Putamen (tissue), 1 donor: ENCODE measurements around the gene SV2B.

Experiments
- DNase-seq: peaks from one replicate; pipeline ENCODE4 v3.0.0-alpha.2; 2016; ENCODE audit warnings: low spot score

The SV2B gene

DNA sequence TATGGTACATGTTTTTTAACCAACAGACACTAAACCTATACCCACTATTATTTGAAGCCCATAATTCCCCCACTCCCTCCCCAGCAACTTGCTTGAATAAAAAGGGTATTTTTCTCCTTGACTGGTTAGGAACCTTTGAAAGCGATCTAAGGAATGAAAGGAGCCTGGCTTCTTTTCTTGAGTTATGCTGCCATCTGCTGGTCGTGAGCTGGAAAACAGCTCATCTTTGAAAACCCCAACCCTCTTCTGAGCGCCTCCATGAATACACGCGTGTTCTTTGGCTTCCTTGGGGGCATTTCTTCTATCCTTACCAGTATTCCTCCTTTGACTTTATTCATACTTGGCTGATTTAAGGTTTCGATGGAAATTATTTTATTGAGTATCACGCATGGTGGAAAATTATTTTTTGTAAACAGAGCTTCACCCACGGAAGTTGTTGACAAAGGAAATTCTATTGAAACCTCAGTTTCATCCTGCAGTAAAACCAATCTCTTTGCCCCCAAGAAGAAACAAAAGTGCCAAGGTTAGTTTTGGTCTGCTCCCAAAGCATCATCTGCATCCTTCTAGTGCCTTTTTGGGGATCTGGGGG, 171.6 kb downstream of the SV2B start:
- peak; percentile 73 for DNase-seq

DNA sequence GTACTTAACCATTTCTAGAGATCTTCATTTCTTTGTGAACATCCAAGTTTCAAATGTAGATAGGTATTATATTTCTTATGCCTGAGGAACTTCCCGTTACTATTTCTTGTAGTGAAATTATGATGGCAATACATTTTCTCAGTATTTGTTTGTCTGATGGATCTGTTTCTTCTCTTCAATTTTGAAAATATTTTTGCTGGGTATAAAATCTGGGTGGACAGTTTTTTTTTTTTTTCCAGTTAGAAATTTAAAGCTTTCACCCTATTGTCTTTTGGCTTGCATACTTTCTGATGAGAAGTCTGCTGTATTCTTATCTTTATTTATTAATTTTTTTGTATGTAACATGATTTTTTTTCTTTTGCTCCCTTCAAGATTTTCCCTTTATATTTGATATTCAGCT, 175.8 kb downstream of the SV2B start:
- DNase-seq, result no peak

DNA sequence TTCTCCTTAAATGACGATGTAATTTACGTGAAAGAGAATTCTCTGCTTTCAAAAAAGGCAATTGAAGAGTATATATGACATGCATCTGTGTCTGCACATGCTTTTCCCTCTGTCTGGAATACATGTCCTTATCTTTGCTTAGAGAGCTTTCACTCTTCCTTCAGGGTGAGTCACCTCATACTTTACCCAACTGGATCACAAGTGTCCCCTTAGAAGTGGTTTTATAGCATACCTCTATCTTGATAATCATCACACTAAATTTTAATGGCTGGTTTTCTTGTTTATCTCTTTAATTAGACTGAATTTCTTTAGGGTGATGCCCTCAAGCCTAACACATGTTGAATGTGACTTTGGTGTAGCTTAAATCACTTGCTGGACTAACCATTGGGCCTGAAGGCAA, 178.9 kb downstream of the SV2B start:
- no peak for DNase-seq

DNA sequence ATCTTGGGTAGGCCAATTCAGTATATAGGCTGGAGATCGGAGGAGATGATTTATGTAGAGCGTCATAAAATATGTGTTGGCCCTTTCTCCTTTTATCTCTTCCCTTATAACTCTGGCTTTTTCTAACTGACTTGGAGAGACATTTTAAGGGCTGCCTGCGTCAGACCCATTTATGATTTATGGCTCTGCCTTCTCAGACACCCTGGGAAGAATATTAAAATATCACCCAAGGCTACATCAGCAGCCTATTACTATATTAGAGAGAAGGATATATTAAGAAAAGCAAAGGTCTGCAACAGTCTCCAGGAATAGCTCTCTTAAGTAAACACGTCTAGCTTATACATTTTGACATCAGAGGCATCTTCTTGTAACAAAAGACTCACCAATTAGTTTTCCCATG, 179.4 kb downstream of the SV2B start:
- DNase-seq, result no peak

- DNase-seq, result no peak
Observed at GRCh38 chr15:91281947-91282346, 181.9 kb downstream of the SV2B start.

- no peak for DNase-seq
Observed at GRCh38 chr15:91282486-91282885, 182.4 kb downstream of the SV2B start.

DNA sequence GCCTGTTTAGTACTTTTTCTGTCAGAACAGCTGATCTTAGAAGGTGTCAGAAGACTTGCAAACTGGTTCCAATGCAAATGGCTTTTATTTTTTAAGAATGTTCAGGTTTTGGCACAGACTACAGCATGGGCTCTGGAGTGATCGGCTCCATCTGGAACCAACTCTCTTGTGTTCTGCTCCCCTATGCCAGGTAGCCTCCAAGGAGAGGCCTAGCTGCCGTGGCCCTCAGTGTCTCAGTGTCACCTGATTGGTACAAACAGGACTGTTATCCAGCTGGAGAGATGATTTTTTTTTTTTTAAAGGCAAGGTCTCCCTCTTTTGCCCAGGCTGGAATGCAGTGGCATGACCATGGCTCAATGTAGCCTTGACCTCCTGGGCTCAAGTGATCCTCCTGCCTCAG, 183.1 kb downstream of the SV2B start:
- no peak for DNase-seq

DNA sequence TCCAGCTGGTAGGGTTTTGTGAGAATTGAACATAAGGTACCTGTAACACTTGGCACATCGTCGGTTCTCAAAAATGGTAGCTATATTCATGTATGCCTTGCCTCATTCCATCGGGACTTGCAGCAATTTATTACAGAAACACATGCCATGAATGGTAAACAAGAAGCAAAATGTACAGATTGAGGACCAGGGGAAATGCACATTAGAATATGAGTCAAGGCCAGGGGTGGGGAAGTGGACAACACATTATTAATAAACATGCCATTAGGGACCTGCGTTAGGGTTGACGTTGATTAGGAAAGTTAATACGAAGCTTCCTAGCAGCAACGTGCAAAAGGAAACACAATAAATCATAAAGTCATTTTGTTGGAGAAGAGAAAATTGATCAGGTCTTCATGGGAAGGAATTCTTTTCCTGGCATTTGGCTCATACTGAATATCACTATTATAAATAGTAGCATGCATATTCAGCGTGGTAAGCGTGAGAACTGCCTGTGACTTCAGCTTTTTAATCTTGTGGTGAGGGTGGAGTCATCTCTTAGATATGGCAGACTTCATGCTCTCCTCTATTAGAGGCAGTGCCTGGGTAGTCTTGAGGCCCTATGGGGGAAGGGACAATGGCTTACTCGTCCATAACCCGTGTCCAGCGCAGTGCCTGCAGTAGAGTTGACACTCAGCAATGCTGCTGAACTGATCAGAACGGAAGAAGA, 184.9 kb downstream of the SV2B start:
- DNase-seq, result no peak

- no peak for DNase-seq
Observed at GRCh38 chr15:91289324-91289723, 189.3 kb downstream of the SV2B start.

DNA sequence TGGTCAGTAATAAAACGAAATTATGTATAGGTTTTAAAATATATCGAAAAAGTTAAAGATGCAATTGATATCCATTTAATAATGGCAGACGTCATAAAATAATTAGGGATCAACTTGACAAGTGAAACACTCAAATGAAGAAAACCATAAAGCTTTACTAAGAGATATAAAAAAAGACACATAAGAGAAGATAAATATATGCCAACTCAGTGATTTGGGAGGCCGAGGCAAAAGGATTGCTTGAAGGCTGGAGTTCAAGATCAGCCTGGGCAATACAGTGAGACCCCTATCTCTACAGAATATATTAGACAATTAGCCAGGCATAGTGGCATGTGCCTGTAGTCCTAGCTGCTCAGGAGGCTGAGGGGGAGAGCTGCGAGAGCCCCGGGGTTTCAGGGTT, 190.5 kb downstream of the SV2B start:
- DNase-seq, result no peak

GRCh38 chr15:91291673-91292072, 191.6 kb downstream of the SV2B start:
- no peak for DNase-seq

- no peak for DNase-seq
Observed at GRCh38 chr15:91294344-91294743, 194.3 kb downstream of the SV2B start.

- DNase-seq, result no peak
Observed at GRCh38 chr15:91294795-91295194, 194.7 kb downstream of the SV2B start.

GRCh38 chr15:91298101-91298500, 198.0 kb downstream of the SV2B start:
- DNase-seq, result no peak

DNA sequence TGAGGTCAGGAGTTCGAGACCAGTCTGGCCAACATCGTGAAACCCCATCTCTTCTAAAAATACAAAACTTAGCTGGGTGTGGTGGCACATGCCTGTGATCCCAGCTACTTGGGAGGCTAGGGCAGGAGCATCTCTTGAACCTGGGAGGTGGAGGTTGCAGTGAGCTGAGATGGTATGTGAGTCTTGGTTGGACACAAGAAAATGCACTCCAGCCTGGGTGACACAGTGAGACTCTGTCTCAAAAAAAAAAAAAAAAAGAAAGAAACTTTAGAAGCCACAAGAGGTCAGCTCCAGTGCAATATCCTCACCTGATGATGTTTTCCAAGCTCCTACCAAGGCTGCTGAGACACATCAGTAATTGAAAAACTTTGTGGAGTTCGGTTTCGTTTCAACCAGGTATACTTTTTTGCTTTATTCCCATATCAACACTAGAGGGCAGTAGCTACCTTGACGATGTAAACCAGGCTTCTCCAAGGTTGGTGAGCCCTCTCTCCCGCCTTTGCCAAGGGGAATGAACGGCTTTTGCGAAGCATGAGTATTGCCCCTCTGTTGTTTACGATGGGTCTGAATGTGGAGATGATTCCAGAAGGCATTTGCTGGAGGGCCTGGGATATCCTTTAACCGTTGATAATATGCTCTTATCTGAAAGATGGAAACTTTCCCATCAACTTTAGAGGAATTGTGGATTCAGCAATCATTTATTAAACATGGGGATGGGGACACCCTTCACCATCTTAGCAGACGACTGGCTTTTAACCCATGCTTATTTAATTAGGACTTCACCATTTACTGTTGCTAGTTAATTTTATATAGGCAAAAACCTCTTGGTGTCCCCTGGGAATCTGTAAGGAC, 202.8 kb downstream of the SV2B start:
- DNase-seq, result peak; percentile 71

- no peak for DNase-seq
Observed at GRCh38 chr15:91304210-91304609, 204.2 kb downstream of the SV2B start.

- DNase-seq, result no peak
Observed at GRCh38 chr15:91304786-91305185, 204.7 kb downstream of the SV2B start.

- no peak for DNase-seq
Observed at GRCh38 chr15:91306144-91306543, 206.1 kb downstream of the SV2B start.

- DNase-seq, result no peak
Observed at GRCh38 chr15:91307601-91308000, 207.5 kb downstream of the SV2B start.

GRCh38 chr15:91308199-91308598, 208.1 kb downstream of the SV2B start:
- DNase-seq, result no peak

GRCh38 chr15:91308855-91309254, 208.8 kb downstream of the SV2B start:
- no peak for DNase-seq

DNA sequence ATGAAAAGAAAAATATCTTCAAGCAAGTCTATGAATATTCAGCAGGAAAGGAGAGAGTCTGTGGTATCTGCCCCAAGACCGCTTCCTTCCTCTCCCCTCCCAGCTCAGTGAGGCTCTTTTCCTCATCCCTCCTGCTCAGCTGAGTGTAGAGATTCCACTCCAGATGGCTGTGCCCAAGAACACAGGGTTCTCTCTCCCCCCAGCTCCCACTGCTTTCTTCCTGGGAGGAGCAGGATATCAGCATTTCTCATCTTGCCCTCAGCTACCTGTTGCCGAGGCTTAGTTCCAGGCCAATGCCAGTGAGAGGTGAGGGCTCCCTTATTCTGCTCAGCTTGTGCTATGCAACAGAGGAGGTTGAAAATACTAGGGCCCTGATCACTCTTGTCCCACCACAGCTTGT, 211.9 kb downstream of the SV2B start:
- no peak for DNase-seq

- no peak for DNase-seq
Observed at GRCh38 chr15:91316126-91316525, 216.1 kb downstream of the SV2B start.
